H1 (cell line): Measurements from ENCODE around the gene ZNF521. TPM values are rescaled to one million over a fixed set of nuclear protein-coding genes. Genes with fewer than 3 reads are reported as not detected.

Source experiments
- CTCF ChIA-PET: fragments of 300-600 bp; sonication (Branson Sonifier 250); formaldehyde crosslinking; loops from one replicate; lab custom pipeline; 2021; ENCODE audit not compliant: partially characterized antibody; lab: Charles Lee
- POLR2A ChIA-PET: fragments of 300-600 bp; sonication (Branson Sonifier 250); formaldehyde crosslinking; loops from one replicate; lab custom pipeline; 2021; ENCODE audit warnings: inconsistent platforms; ENCODE audit not compliant: partially characterized antibody; lab: Charles Lee
- DNase-seq, 2 experiments: peaks; one replicate each; pipeline versions ENCODE4 v3.0.0 to v3.0.0-alpha.2; 2010 to 2022; ENCODE audit warnings: low spot score in 2 of 2, low read depth in 1 of 2, mixed read lengths in 1 of 2
- FAIRE-seq: peaks from 2 replicates; lab custom pipeline; 2011; peaks lifted over from hg19 to GRCh38; lab: Jason Lieb, UNC
- H2AFZ ChIP-seq: 2 replicates; pipeline ENCODE4 v1.8.1; 2012; ENCODE audit warnings: low read length, inconsistent platforms
- H2AK5ac ChIP-seq: 2 replicates; pipeline ENCODE4 v1.6.1; 2013; ENCODE audit warnings: low read depth, low read length
- H2BK120ac ChIP-seq: replicated peaks from 2 replicates; pipeline ENCODE3; 2013; ENCODE audit warnings: low read depth, low read length, inconsistent platforms
- H2BK12ac ChIP-seq: 2 replicates; pipeline ENCODE4 v1.6.1; 2013; ENCODE audit warnings: low read depth, low read length
- H2BK15ac ChIP-seq: 2 replicates; pipeline ENCODE4 v1.6.1; 2013; ENCODE audit warnings: low read length
- H2BK20ac ChIP-seq: 2 replicates; pipeline ENCODE4 v1.6.1; 2013; ENCODE audit warnings: low read length
- H2BK5ac ChIP-seq: 2 replicates; pipeline ENCODE4 v1.6.1; 2013; ENCODE audit warnings: low read depth, low read length
- H3K14ac ChIP-seq: 2 replicates; pipeline ENCODE4 v1.6.1; 2013; ENCODE audit warnings: inconsistent platforms; ENCODE audit not compliant: insufficient read length
- H3K18ac ChIP-seq: 2 replicates; pipeline ENCODE4 v1.6.1; 2013; ENCODE audit warnings: low read length; ENCODE audit errors: extremely low read depth
- H3K23ac ChIP-seq: 2 replicates; pipeline ENCODE4 v1.6.1; 2013; ENCODE audit warnings: inconsistent platforms; ENCODE audit not compliant: insufficient read length
- H3K23me2 ChIP-seq: 2 replicates; pipeline ENCODE4 v1.6.1; 2013; ENCODE audit warnings: low read depth, low read length
- H3K27ac ChIP-seq: 2 replicates; pipeline ENCODE4 v1.6.1; 2011; ENCODE audit warnings: low read depth, low read length, inconsistent platforms
- H3K27me3 ChIP-seq, 4 experiments: replicated peaks in 1 of 4; 1 replicate in 1 of 4; 2 replicates in 3 of 4; pipeline versions ENCODE4 v1.6.1 to v1.8.1; 2011 to 2013; ENCODE audit warnings: low read length in 3 of 4, mild to moderate bottlenecking in 3 of 4, inconsistent platforms in 2 of 4, mixed read lengths in 2 of 4, moderate library complexity in 1 of 4; ENCODE audit not compliant: control insufficient read depth in 3 of 4, insufficient read depth in 3 of 4; ENCODE audit errors: extremely low read depth in 1 of 4
- H3K36me3 ChIP-seq, 4 experiments: 2 replicates each; pipeline versions ENCODE4 v1.6.1 to v1.8.1; 2011 to 2013; ENCODE audit warnings: mild to moderate bottlenecking in 4 of 4, low read length in 3 of 4, moderate library complexity in 2 of 4, control low read depth in 1 of 4, inconsistent platforms in 1 of 4; ENCODE audit not compliant: insufficient read depth in 4 of 4, control insufficient read depth in 2 of 4
- H3K4ac ChIP-seq: replicated peaks from 2 replicates; pipeline ENCODE3; 2013; ENCODE audit warnings: low read length, low read depth, mixed read lengths, inconsistent platforms; ENCODE audit not compliant: insufficient read length
- H3K4me1 ChIP-seq, 4 experiments: replicated peaks in 1 of 4; 1 replicate in 1 of 4; 2 replicates in 3 of 4; pipeline versions ENCODE4 v1.6.1 to v1.8.1; 2011 to 2013; ENCODE audit warnings: low read length in 3 of 4, inconsistent platforms in 2 of 4, mixed read lengths in 1 of 4; ENCODE audit not compliant: insufficient read depth in 4 of 4, control insufficient read depth in 3 of 4
- H3K4me2 ChIP-seq, 2 experiments: 2 replicates each; pipeline versions ENCODE4 v1.6.1 to v1.8.1; 2011 to 2013; ENCODE audit warnings: low read depth in 2 of 2, low read length in 2 of 2, control low read depth in 1 of 2, inconsistent platforms in 1 of 2, mild to moderate bottlenecking in 1 of 2; ENCODE audit not compliant: insufficient read depth in 1 of 2
- H3K4me3 ChIP-seq, 4 experiments: fragments of 200-600, 300-600 bp in 1 of 4; sonication (generic), shearing (Covaris generic), sonication (Bioruptor Twin) in 1 of 4; 2 replicates each; pipeline versions ENCODE4 v1.5.1 to v1.8.1; 2011 to 2016; ENCODE audit warnings: low read length in 4 of 4, low read depth in 3 of 4, control low read depth in 2 of 4, inconsistent platforms in 2 of 4, mild to moderate bottlenecking in 2 of 4, mixed read lengths in 1 of 4, moderate library complexity in 1 of 4; ENCODE audit not compliant: insufficient read depth in 2 of 4; ENCODE audit errors: extremely low read depth in 1 of 4
- H3K56ac ChIP-seq: replicated peaks from 2 replicates; pipeline ENCODE3; 2013; ENCODE audit warnings: low read depth, mild to moderate bottlenecking, mixed read lengths, low read length, inconsistent platforms; ENCODE audit not compliant: insufficient read length
- H3K79me1 ChIP-seq: 2 replicates; pipeline ENCODE4 v1.6.1; 2013; ENCODE audit warnings: low read depth, low read length, control low read depth
- H3K79me2 ChIP-seq, 2 experiments: 2 replicates each; pipeline versions ENCODE4 v1.6.1 to v1.8.1; 2012 to 2013; ENCODE audit warnings: low read length in 2 of 2, mild to moderate bottlenecking in 2 of 2, inconsistent platforms in 1 of 2; ENCODE audit not compliant: insufficient read depth in 2 of 2, control insufficient read depth in 1 of 2
- H3K9ac ChIP-seq, 4 experiments: replicated peaks in 1 of 4; 1 replicate in 1 of 4; 2 replicates in 3 of 4; pipeline versions ENCODE4 v1.6.1 to v1.8.1; 2011 to 2013; ENCODE audit warnings: low read depth in 3 of 4, low read length in 3 of 4, control low read depth in 2 of 4, mild to moderate bottlenecking in 2 of 4, moderate library complexity in 2 of 4, inconsistent platforms in 1 of 4; ENCODE audit errors: extremely low read depth in 1 of 4
- H3K9me3 ChIP-seq, 2 experiments: 2 replicates each; pipeline versions ENCODE4 v1.6.1 to v1.8.1; 2012 to 2013; ENCODE audit warnings: mild to moderate bottlenecking in 2 of 2, moderate library complexity in 2 of 2, control low read depth in 1 of 2, inconsistent platforms in 1 of 2, low read depth in 1 of 2, low read length in 1 of 2, mixed read lengths in 1 of 2; ENCODE audit not compliant: insufficient read depth in 2 of 2
- H4K20me1 ChIP-seq, 2 experiments: replicated peaks in 1 of 2; 2 replicates each; pipeline versions ENCODE3 to v1.8.1; 2011 to 2013; ENCODE audit warnings: inconsistent platforms in 2 of 2, low read length in 2 of 2, mild to moderate bottlenecking in 1 of 2; ENCODE audit not compliant: insufficient read depth in 2 of 2, control insufficient read depth in 1 of 2
- H4K5ac ChIP-seq: 2 replicates; pipeline ENCODE4 v1.6.1; 2013; ENCODE audit warnings: low read length, low read depth, mixed read lengths, inconsistent platforms; ENCODE audit not compliant: insufficient read length
- H4K8ac ChIP-seq: 2 replicates; pipeline ENCODE4 v1.8.0; 2013; ENCODE audit warnings: mild to moderate bottlenecking, moderate library complexity, low read length, inconsistent platforms; ENCODE audit not compliant: insufficient read depth; ENCODE audit errors: extremely low read depth
- H4K91ac ChIP-seq: replicated peaks from 2 replicates; pipeline ENCODE3; 2013; ENCODE audit warnings: low read length, mixed read lengths, inconsistent platforms; ENCODE audit not compliant: insufficient read length
- FOSL1 ChIP-seq: IDR thresholded peaks from 2 replicates; pipeline ENCODE4 v1.6.1; 2011; ENCODE audit warnings: mild to moderate bottlenecking, low read depth, low read length, moderate library complexity; ENCODE audit not compliant: insufficient read depth
- MAFK ChIP-seq: IDR thresholded peaks from 2 replicates; pipeline ENCODE4 v1.6.1; 2012; ENCODE audit warnings: low read depth, mild to moderate bottlenecking, improper control_type of control experiment, low read length
- SIRT6 ChIP-seq: IDR thresholded peaks from one replicate; pipeline ENCODE4 v1.7.1; 2012; ENCODE audit warnings: low read length, inconsistent platforms
- TBP ChIP-seq: IDR thresholded peaks from 2 replicates; pipeline ENCODE4 v1.6.1; 2011; ENCODE audit warnings: low read depth, low read length, improper control_type of control experiment
- TCF12 ChIP-seq: IDR thresholded peaks from 2 replicates; pipeline ENCODE4 v1.6.1; 2011; ENCODE audit warnings: low read depth, mild to moderate bottlenecking, low read length
- TEAD4 ChIP-seq: IDR thresholded peaks from 2 replicates; pipeline ENCODE4 v1.6.1; 2012; ENCODE audit warnings: low read depth, low read length, inconsistent platforms, mixed read lengths
- WGBS, 2 experiments: shearing (Covaris generic) in 1 of 2; methylation state at CpG; one replicate each; pipeline versions ENCODE4 v1.1.6 to v1.1.7; 2013 to 2015; ENCODE audit warnings: low lambda C conversion rate in 2 of 2, mixed read lengths in 2 of 2, inconsistent platforms in 1 of 2, low coverage in 1 of 2, missing lambda C conversion rate in 1 of 2; ENCODE audit not compliant: insufficient replicate concordance in 2 of 2, insufficient coverage in 1 of 2, insufficient read length in 1 of 2; ENCODE audit errors: extremely low coverage in 1 of 2, missing lambda C conversion rate in 1 of 2; 5-methylcytosine and 5-hydroxymethylcytosine counted together
- polyA plus RNA-seq, 7 experiments: library from polyadenylated mRNA; depleted of rRNA in 3 of 7; stranded (reverse) in 5 of 7; unstranded in 2 of 7; fragments of >200 nt in 5 of 7; fragments of 200-250 nt in 2 of 7; gene quantifications; 1 replicate in 5 of 7; 2 replicates in 1 of 7; 4 replicates in 1 of 7; pipeline versions ENCODE4 v1.2.1 to v1.2.3, GENCODE V29; 2011 to 2013; ENCODE audit warnings: missing spikeins in 2 of 7, mixed read lengths in 2 of 7
- total RNA-seq: library from RNA; stranded (reverse); fragmentation: NEBNext Ultra II Directional; extraction: Animal tissue kit (Norgen Biotek cat#: 25700); gene quantifications from 2 replicates; pipeline ENCODE4 v1.2.1, GENCODE V29; 2021

ZNF521 gene
- total and polyA plus RNA-seq, 2 of the 8 experiments (the other 6 are each of a cell fraction or from before 2014, with no cell fraction given), result 9.5 to 15.8 TPM

DNA sequence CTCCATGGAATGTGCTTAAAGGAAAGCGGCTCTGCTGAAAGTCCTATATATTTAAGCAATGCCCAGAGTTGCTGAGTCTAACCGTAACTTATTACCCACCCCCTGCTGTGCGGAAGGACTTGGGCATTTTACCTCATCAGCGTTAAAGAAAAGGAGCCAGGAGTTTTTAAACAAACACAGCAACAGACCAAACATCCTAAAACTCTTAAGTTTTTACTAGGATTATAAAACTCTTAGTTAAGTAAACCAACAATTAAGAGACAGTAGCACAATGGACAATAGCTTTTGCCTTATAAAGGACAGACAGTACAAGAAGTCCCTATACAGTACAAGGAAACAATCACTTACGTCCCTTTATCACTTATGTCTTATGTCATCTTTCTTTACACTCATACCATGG lies 90.2 kb downstream of the ZNF521 start:
- FAIRE-seq (no peak), DNase-seq (no peak)
- Histone ChIP-seq H2BK120ac (no peak overlapping the region), H3K79me2 (no peaks in the 10 kb centered on the region), H3K56ac (no peak overlapping the region), H3K9ac (no peak overlapping the region), H4K91ac (no peak overlapping the region), H3K9me3 (no peaks in the 10 kb centered on the region), H4K20me1 (peaks cover 0 to 3% of the 10 kb centered on the region in 2 experiments), H3K27me3 (no peaks in the 10 kb centered on the region), H3K4me2 (no peak overlapping the region), H2BK20ac (no peak overlapping the region), H3K23ac (no peak overlapping the region), H2AK5ac (no peak overlapping the region), H3K4me3 (no peak overlapping the region), H3K27ac (no peak overlapping the region), H2BK12ac (no peak overlapping the region), H3K14ac (no peak overlapping the region), H3K4me1 (peaks cover 0 to 10% (median 5%) of the 10 kb centered on the region in 4 experiments; a peak in 5 of 7 replicates), H3K18ac (no peak overlapping the region), H2AFZ (no peak overlapping the region), H3K79me1 (no peaks in the 10 kb centered on the region), H2BK5ac (no peak overlapping the region), H4K8ac (no peak overlapping the region), H2BK15ac (no peak overlapping the region), H3K23me2 (no peaks in the 10 kb centered on the region), H3K4ac (no peak overlapping the region), H3K36me3 (no peaks in the 10 kb centered on the region), H4K5ac (no peak overlapping the region)
- ChIA-PET POLR2A (no interaction called here), CTCF (no interaction called here)
- WGBS, 2 experiments, result 74% methylated on average over 5 of the region's 5 CpGs; no CpG with 5 or more reads in 1 of the 2 experiments
- TF ChIP-seq MAFK, result no peak
- TF ChIP-seq TBP, result no peak
- TF ChIP-seq TEAD4, result no peak
- TF ChIP-seq SIRT6, result no peak
- TF ChIP-seq FOSL1, result no peak
- no peak for TF ChIP-seq TCF12
